ENCODE data around the gene FGGY.
"Not testable (repeated sequence)": the region's sequence is repeated elsewhere in the genome, so short reads cannot be mapped to it uniquely, and the experiment has no call there.

The FGGY gene

DNA sequence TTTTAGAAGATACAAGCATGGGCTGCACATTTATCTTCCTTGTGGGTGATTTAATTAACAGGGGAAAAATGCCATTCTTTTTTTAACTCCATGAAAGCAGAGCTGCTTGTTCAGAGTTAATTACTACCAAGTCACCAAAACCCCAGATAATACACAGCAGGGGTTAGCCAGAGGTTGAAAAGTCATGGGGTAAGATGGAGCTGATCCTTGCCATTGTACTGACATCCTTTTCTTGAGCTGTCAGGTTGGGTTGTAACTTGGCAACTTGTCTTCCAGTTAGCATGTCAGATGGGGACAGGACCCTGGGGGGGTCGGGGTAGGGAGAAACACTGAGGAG, 260.6 kb downstream of the FGGY start:
- DNase-seq = no peak

DNA sequence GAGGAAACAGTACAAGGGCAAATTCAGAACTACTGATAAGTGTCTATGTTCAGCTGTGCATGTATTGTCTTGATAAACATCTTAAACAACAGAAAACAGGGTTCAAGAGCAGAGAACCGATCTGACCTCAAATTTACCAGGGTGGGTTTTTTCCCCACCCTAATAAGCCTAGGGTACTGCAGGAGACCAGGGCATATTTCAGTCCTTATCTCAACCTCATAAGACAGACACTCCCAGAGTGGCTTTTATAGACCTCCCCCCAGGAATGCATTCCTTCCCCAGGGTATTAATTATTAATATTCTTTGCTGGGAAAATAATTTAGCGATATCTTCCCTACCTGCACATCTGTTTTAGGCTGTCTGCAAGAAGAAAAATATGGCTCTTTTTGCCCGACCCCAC, 261.7 kb downstream of the FGGY start:
- not testable (repeated sequence) for DNase-seq

DNA sequence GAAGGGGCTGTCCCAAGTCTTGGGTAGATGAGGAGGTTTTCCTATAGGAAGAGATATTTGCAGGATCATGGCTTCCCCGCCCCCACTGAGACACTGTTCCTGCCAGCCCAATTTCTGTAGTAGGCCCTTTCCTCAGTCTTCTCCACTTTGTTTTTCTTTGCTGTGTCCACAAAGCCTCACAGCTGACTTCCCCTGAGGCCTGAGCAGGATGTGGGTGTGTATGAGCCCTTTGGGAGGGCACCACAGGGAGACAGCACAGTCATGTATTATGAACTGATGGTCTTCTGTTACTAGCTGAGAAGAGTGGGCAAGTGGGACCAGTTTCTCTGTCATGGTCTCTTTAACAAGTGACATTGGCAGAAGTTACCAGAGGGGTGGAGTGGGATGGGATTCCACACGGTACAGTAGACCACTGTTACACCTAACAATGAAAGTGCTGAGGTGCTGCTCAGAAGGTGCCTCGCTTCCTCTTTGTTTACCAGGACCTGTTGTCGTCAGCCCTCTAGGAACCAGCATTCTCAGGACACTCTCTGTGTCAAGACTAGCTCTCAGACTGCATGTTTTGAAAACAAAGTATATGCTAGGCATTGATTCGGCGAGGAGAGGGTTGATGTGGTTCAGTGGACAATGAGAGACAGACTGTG, 264.0 kb downstream of the FGGY start:
- no peak for DNase-seq

DNA sequence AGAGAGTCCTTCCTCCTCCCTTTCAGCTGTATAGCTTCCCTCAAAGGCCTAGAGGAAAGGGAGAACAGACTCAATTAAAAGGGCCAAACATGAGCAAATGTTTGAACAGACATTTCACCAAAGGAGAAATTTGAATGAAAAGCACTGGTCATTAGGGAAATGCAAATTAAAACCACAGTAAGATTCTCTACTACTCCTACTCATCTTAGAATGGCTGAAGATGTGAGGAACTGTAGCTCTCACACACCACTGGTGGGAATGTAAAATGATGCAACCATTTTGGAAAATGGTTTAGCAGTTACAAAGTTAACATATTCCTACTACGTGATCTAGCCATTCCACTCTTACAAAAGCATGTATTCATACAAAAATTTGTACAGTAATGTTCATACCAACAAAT, 264.9 kb downstream of the FGGY start:
- DNase-seq = no peak

DNA sequence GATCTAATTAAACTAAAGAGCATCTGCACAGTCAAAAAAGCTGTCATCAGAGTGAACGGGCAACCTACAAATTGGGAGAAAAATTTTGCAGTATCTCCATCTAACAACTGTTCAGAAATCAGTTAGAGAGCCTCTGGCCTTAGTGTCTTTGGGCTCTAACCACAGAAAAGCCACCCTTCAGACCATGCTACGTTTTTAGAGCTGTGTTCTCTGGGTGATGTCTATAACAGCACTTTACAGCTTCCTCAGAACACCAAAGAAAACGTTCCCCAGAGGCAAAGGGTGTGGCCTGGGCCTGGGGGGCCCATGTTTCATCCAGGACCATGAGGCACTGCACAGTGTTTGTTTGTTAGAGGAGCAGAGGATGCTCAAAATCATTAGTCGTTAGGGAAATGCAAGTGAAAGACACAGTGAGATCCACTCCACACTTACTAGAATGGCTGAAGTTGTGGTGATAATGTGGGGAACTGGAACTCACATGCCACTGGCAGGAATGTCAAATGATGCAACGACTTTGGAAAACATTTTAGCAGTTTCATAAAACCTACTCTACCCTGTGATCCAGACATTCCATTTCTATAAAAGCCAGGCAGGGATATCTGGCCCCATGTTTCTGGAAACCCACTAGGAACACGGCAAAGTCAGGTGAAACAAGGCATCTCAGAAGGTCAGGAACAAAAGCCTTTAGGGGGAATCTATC, 267.4 kb downstream of the FGGY start:
- no peak for DNase-seq

DNA sequence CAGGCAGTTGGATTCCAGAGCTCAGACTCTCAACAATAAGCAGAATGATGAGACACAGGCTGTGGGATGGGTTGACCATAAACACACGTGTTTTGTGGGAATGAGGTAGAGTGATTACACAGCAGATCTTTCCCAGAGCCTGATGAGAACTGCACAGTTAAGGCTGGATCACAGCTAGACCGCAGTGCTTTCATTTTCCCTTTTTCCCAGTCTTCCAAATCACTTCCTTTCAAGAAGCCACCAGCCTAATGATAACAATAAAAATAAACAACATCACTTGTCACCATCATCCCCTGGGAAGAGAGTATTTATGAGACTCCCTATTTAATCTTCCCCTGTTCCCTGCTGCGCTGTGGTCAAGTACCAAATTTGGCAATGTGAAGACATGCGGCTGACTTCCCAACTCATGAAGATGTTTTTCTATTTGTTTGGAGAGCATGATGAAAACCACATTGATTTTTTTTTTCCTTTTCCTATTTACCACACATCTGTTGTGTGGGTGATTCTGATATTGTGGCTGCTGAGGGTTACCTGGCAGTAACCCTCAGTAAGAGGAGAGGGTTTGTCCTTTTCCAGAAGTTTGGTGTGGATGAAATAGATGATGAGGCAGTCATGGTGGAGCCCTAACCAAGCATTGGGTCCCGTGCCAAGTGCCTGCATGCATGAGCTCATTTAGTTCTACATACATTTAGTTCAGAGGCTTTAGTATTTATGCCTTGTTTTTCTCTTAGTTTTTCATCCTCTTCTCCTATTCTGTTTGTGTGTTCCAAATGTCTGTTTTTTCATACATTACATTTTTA, 268.9 kb downstream of the FGGY start:
- DNase-seq = no peak

DNA sequence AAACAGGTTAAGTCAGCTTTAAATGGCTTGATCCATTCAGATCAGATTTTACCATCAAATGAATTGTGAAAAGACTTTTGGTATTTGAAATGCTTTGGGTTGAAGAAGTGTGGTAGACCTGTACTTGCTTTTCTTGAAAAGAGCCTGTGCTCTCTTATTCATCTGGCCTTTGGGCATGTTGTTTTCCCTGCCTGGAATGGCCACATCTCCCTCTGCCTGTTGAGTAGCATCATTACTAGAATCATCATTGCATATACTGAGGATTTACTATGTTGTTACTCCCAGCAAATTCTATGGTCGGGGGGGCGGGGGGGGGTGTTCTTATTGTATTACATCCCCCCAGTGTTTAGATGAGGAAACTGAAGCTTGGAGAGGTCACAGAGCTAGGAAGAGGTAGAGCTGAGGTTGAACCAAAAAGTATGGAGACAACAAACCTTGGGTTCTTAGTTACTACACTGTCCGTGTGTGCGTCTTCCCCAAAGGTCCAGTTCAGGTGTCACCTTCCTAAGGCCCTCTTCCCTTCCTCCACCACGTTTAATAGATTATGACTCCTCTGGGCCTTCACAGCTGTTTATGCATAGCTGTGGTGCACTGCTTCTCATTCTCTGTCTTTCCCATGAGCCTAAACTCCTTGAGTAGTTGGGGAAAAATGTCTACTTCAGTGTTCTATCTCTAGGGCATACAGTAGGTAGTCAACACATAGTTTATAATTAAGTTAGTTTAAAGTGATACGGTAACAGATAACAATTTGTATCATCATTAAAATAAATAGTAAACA, 271.5 kb downstream of the FGGY start:
- DNase-seq = no peak

DNA sequence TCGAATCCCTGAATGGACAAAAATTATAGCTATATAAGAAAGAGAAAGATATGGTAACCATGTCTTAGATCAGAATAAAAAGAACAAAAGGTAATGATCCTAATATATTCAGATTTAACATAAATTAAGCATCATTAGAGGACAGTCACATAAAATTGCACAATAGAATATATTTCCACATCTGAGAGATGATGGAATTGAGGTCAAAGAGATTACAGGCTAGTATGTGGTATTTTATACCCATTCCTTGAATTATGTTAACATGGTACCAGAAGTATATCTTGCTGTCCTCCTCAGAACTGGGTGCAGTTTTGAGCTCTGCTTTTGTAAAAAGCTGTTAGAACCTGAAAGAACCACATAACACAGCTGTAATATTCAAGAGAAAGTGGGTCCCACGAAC, 272.3 kb downstream of the FGGY start:
- DNase-seq = no peak

DNA sequence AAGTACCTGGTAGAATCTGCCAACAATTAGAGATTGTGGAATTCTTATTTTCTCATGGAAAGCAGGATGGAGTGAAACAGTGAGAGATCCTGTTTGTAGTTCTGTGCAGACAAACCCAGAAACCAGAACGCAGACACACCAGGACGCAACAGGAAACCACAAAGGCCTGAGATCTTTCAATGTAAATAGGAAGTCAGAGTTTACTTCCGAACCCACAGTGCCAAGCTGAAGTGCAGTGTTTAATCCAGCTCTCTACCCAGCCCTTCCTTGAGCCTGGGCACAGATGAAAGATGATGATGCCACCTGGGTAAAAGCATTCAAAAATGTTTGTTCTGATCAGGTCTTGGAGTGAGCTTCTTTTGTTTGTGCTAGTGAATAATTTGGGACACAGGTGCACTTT, 273.6 kb downstream of the FGGY start:
- DNase-seq = no peak

DNA sequence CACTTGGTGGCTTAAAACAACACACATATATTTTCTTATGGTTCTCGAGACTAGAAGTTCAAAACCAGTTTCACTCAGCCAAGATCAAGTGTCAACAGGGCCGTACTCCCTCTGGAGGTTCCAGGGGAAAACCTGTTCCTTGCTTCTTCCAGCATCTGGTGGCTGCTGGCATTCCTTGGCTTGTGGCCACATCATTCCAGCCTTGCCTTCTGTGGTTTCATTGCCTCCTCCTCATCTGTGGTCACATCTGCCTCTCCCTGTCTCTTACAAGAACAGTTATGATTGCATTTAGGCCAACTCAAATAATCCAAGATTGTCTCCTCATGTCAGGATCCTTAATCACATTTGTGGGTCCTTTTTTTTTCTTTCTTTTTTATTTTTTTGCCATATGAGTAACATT, 277.2 kb downstream of the FGGY start:
- DNase-seq = no peak

DNA sequence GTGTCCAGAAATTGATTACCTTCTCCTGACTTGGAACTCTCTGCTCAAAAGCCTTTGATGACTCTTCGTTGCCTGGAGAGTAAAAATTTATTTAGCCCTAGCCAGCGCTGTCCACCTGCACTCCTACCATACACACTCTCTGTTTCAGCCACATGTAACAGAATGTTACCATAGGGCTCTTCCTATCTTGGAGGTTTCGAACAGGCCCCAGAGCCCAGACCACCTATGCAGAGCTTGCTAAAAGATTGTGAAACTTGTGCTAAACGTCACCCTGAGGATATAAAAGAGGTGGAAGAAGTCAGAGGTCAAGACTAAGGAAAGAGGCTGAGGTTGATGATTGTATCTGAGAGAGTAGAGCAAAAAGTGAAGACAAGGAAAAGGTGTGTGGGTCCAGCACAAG, 280.9 kb downstream of the FGGY start:
- DNase-seq = no peak

DNA sequence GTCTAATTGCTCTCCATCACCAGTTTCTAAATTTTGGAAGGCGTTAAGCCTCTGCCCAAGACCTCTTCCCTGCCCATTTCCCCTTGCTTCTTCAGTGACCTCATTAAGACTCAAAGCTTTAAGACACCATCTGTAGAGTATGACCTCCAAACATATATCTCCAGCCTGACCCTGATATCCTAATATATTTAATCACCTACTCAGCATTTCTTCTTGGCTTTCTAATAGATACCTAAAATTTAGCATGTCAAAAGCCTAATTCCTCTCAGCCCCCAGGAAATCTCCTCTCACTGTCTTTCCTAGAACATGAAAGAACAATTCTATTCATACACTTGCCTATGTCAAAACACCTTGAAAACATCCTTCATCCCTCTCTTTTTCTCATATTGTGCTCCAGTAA, 282.3 kb downstream of the FGGY start:
- DNase-seq = no peak

DNA sequence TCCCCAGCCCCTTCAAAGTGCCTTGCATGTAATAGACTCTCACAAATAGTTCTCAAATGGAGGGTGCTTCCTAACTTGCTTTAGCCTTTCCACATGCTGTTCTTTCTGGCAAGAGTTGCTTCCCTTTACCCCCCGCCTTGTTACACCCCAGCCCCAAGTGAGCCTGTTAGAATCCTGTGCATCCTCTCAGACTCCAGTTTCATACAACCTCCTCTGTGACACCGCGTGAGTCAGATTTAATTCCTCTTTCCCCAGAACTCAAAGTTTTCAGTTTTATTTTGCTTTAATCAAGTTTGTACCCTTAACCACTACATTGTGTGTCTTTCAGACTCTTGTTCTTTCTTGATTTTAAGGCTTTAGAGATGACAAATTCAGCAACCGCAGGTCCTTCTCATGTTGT, 283.4 kb downstream of the FGGY start:
- no peak for DNase-seq

DNA sequence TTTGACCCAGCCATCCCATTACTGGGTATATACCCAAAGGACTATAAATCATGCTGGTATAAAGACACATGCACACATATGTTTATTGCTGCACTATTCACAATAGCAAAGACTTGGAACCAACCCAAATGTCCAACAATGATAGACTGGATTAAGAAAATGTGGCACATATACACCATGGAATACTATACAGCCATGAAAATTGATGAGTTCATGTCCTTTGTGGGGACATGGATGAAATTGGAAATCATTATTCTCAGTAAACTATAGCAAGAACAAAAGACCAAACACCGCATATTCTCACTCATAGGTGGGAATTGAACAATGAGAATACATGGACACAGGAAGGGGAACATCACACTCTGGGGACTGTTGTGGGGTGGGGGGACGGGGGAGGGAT, 295.5 kb downstream of the FGGY start:
- DNase-seq = not testable (repeated sequence)

DNA sequence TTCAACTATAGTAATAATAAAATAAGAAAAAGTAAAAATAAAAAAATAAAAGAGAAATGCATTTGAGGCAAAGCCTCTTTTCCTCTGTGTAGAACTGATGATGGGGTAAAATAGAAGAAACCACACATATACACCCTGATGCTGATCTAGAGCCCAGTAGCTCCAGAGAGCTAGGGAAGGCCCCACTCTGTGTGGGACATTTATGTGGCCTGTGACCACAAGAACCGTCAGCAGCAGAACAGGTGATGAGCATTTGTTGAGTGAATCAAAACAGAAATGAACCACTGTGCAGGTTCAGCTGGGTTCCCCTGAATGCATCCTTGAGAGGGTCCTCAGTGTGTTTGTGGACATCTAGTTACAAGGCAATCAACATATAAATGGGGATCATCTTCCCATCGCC, 296.0 kb downstream of the FGGY start:
- no peak for DNase-seq

DNA sequence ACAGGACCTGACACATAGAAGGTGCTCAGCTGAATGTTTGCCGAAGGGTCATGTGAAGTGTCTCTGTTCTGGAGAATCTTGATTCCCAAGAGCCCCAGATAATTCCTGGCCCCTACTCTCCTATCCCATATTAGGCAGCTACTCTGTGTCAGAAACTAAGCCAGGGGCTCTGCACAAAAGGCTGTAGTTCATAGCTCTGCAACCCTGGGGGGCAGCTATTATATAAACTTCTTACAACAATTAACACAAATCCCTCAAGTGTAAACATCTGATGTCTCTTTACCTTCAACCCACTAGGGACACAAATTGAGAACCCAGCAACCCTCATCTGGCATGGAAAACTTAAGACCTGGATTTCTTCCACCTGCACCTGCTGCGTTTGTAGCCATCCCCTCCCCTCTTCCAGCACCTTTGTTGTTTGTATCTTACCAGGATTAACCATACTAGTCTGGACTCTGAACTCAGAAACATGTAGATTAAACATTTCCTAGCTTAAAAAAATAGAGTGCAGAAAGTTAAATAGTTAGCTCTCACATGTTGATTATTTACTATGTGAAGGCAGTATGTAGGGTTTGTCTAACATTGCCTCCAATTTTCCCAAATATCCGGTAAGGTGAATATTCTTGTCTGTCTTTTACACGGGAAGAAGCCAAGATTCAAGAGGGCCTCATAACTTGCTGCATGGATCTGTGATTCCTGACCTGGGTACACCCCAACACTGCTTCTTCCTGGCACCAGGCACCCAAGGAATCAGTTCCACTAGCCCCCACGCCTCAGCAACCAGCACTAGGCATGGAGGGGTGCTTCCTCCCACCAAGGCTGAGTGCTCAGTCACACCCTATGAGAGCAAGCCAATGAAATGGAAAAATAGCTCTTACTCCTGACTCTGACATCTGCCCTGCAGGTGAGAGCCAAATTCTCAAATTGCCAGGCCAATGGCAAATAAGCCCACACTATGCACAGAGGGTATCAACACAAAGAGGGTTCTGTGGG, 297.2 kb downstream of the FGGY start:
- no peak for DNase-seq

DNA sequence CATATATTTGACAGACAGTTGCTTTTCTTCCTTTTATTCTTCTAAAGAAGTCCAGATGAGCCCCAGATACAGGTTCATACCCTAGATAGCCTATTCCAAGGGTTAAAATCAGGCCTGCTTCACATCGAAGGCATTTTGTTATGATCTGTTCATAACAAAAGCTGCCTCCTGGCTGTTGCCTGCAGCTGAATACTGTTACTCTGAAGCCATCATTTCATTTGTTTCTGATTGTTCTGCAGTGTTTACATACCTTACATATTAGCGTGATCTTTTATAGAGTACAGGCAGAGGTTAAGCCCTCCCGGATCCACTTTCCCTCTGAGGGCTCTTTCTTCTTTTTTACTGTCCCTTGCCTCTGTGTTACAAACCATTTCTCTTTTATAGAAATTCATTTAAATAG, 298.9 kb downstream of the FGGY start:
- no peak for DNase-seq

DNA sequence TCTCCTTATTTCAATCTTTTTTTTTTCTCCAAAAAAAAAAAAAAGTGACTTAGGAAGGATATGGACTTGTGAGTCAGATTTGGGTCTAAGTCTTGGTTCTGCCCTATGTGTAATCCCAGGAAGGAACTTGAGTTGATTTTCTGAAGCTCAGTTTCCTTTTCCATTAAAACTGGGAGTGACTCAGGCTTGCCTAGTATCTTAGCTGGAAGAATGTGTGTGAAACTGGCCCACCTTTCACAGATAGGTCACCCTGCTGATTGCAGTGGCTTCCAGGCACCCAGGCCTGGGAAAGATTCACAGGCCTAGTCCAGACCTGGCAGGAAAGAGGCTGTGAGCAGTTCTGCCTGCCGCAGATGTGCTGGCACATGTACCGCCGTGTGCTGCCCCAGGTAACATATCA, 299.5 kb downstream of the FGGY start:
- no peak for DNase-seq

DNA sequence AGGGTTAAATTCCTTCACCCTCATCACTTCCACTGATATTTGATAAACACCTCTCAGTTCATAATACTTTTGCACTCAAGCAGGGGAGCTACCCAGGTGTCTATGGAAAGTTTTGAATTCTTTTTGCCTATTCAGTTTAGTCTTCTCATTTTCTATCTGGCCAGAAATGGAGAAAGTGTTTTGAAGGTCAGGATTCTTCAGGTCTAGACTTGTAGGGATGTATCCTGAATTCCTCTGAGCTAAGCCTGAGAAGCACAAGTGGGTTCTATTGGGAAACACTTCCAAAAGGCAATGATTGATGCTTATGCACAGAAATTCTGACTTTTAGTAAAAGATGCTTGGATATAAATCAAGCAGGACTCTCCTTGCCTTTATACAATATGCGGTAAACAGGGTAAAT, 300.1 kb downstream of the FGGY start:
- DNase-seq = no peak

DNA sequence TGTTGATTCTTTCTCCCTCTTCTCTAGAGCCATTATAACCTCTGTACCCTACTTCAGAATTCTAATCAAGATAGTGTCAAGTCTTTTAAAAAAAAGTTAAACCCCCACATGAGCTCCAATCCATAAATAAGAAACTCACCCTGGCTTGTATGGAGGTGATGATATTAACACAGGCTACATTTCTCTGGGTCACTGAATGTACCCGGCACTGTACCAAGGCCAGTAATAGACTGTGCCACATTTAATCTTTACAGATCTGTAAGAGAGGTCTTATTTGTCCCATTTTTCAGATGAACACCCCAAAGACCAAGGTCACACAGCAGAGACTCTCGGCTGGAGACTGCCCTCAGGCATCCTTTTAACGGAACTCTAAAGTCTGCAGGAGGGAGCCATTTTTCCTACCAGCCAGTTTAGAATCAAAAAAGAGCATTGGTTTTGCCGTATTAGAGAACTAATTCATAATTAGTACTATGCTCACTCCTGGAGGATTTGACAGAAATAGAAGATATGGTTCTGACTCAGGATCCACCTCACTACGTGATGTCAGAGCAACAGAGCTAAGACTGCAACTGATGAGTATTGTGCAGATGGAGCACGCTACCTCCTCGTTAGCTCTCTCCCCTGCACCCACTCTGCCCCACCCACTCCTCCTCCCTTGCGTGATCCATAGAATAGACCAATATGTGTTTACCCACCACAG, 300.7 kb downstream of the FGGY start:
- no peak for DNase-seq

DNA sequence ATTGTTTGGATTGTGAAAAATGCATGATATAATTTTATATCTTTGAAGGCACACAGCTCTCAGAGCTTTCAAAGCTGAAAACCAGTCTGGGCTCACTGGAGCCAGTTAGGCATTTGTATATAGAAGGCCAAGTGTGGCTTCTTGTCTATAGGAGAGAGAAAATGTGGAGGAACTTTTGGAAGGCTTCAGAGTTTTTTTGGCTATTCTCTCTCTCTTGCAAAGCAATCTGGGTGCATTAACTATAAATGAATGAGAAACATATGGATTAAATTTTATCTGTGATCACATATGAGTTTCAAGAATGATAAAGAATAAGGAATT, 301.2 kb downstream of the FGGY start:
- no peak for DNase-seq

DNA sequence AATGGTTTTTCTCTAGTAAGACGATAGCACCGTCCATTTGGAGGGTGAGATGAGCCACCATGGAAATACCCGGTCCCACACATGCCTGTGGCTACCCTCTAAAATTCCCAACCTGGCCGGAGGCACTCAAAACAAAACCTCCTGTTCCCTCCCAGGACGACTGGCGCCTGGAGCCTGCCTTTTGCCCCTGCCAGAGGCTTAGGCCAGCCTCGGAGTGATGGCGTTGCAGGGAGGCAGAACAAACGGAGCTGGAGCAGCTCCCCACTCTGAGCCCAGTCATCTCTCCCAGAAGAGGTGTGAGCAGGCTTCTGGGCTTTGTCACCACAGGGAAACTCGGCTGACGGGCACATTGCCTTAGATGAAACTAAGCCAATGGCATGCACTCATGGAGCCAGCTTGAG, 304.1 kb downstream of the FGGY start:
- no peak for DNase-seq
